HG03175 (cell line): Measurements from ENCODE around the gene RLF.
A peak's percentile ranks its signal among the peaks of the same experiment; 100 is the strongest.

Experiments used
- ATAC-seq: cut with Tn5 transposase; IDR thresholded peaks from one replicate; pipeline ENCODE4 v1.9.1; 2021; ENCODE audit warnings: mild to moderate bottlenecking, moderate library complexity; ENCODE audit not compliant: unreplicated experiment

RLF gene

GRCh38 chr1:40226192-40226591, 65.0 kb downstream of the RLF start:
- ATAC-seq: no peak

GRCh38 chr1:40232444-40232843, 71.3 kb downstream of the RLF start:
- peak; percentile 74 for ATAC-seq

GRCh38 chr1:40239626-40240025, 78.4 kb downstream of the RLF start:
- ATAC-seq: no peak

- no peak for ATAC-seq
These were observed 79.2 kb downstream of the RLF start for GRCh38 chr1:40240390-40240789.

- ATAC-seq: peak; percentile 13
These were observed 80.2 kb downstream of the RLF start for GRCh38 chr1:40241362-40241761.

GRCh38 chr1:40243351-40243750, 82.2 kb downstream of the RLF start:
- no peak for ATAC-seq

- ATAC-seq: no peak
These were observed 83.1 kb downstream of the RLF start for GRCh38 chr1:40244138-40244744.

- no peak for ATAC-seq
These were observed 84.5 kb downstream of the RLF start for GRCh38 chr1:40245686-40246085.

- no peak for ATAC-seq
These were observed 86.5 kb downstream of the RLF start, which contains the start of gene TMCO2 for GRCh38 chr1:40247655-40248054. Gene TMCO2 (plus strand): TSS chr1:40247937. CDS start chr1:40247994, 57 bp downstream.

GRCh38 chr1:40248412-40248811, 87.2 kb downstream of the RLF start:
- no peak for ATAC-seq

GRCh38 chr1:40251456-40251855, 90.3 kb downstream of the RLF start:
- no peak for ATAC-seq

GRCh38 chr1:40252601-40253000, 91.4 kb downstream of the RLF start:
- ATAC-seq: no peak

GRCh38 chr1:40255231-40255630, 94.0 kb downstream of the RLF start:
- no peak for ATAC-seq

GRCh38 chr1:40256401-40257084, 95.4 kb downstream of the RLF start:
- no peak for ATAC-seq

- ATAC-seq: no peak
These were observed 96.1 kb downstream of the RLF start for GRCh38 chr1:40257313-40257687.

GRCh38 chr1:40257688-40258444, 96.7 kb downstream of the RLF start, which contains the start of gene ZMPSTE24:
Gene ZMPSTE24 (plus strand): TSS chr1:40258236. CDS start chr1:40258272, 36 bp downstream.
- ATAC-seq: peak; percentile 91

- ATAC-seq: no peak
These were observed 97.2 kb downstream of the RLF start for GRCh38 chr1:40258445-40258769.

- no peak for ATAC-seq
These were observed 103.2 kb downstream of the RLF start for GRCh38 chr1:40264354-40264781.

- no peak for ATAC-seq
These were observed 104.1 kb downstream of the RLF start for GRCh38 chr1:40265298-40265697.

- no peak for ATAC-seq
These were observed 104.7 kb downstream of the RLF start for GRCh38 chr1:40265919-40266318.

GRCh38 chr1:40266786-40267535, 105.8 kb downstream of the RLF start:
- no peak for ATAC-seq
